HCT116 (cell line): ENCODE measurements around the gene DLG2. TPM values are rescaled to one million over a fixed set of nuclear protein-coding genes. Genes with fewer than 3 reads are reported as not detected.

Source experiments
- ATAC-seq: fragments of 200-7000 bp; cut with Tn5 transposase; 2 replicates; pipeline ENCODE4 v1.9.1; 2020; ENCODE audit warnings: mild to moderate bottlenecking, moderate library complexity
- BruUV-seq: library from RNA; stranded (reverse); fragments of 400-500 nt; replicated peaks from 2 replicates; lab custom pipeline; 2021; lab: Mats Ljungman, UMichigan
- CTCF ChIA-PET: fragments of 300-600 bp; sonication (Branson Sonifier 250); formaldehyde crosslinking; loops from one replicate; lab custom pipeline; 2021; ENCODE audit warnings: antibody characterized with exemption; lab: Charles Lee
- POLR2A ChIA-PET: fragments of 300-600, 350-600 bp; sonication (Branson Sonifier 250); formaldehyde crosslinking; loops from one replicate; lab custom pipeline; 2021; ENCODE audit warnings: antibody characterized with exemption; lab: Charles Lee
- RAD21 ChIA-PET, 2 experiments: fragments of 300-600 bp; sonication (Branson Sonifier 250); formaldehyde crosslinking; loops; one replicate each; lab custom pipeline; 2023; ENCODE audit warnings: low total read pairs in 2 of 2; ENCODE audit not compliant: uncharacterized antibody in 2 of 2, unreplicated experiment in 2 of 2, low non-redundant PET in 1 of 2; lab: Charles Lee
- DNase-seq: peaks from one replicate; pipeline ENCODE4 v3.0.0-alpha.2; 2010; ENCODE audit warnings: low read depth, low spot score
- H2AFZ ChIP-seq: fragments of 200-600 bp; shearing (Covaris generic), sonication (generic); 2 replicates; pipeline ENCODE4 v1.6.1; 2017; ENCODE audit warnings: low read depth, mixed run types, mixed read lengths, antibody characterized with exemption, low read length; ENCODE audit not compliant: poor library complexity, severe bottlenecking
- H3K27ac ChIP-seq: 2 replicates; pipeline ENCODE4 v1.5.1; 2012; ENCODE audit warnings: low read depth, low read length
- H3K27me3 ChIP-seq: fragments of 200-600 bp; sonication (generic); 2 replicates; pipeline ENCODE4 v1.6.1; 2016; ENCODE audit warnings: mixed run types, low read length, mixed read lengths; ENCODE audit not compliant: insufficient read depth
- H3K36me3 ChIP-seq, 2 experiments: fragments of 200-500 bp in 1 of 2; fragments of 200-600 bp in 1 of 2; sonication (Bioruptor generic) in 1 of 2; sonication (generic) in 1 of 2; 2 replicates each; pipeline versions ENCODE4 v1.5.1 to v1.6.1; 2014 to 2016; ENCODE audit warnings: low read length in 2 of 2, inconsistent platforms in 1 of 2, mixed read lengths in 1 of 2, mixed run types in 1 of 2; ENCODE audit not compliant: insufficient read depth in 2 of 2, control insufficient read depth in 1 of 2
- H3K4me1 ChIP-seq, 2 experiments: fragments of 200-600 bp in 1 of 2; sonication (generic) in 1 of 2; 2 replicates each; pipeline versions ENCODE4 v1.5.1 to v1.6.1; 2012 to 2017; ENCODE audit warnings: low read length in 2 of 2, inconsistent platforms in 1 of 2, mild to moderate bottlenecking in 1 of 2, mixed read lengths in 1 of 2, mixed run types in 1 of 2, moderate library complexity in 1 of 2; ENCODE audit not compliant: insufficient read depth in 2 of 2, control insufficient read depth in 1 of 2
- H3K4me2 ChIP-seq: fragments of 200-600 bp; sonication (generic); 2 replicates; pipeline ENCODE4 v1.6.1; 2017; ENCODE audit warnings: mixed run types, low read length, mixed read lengths
- H3K4me3 ChIP-seq, 2 experiments: fragments of 200-600 bp in 1 of 2; sonication (generic) in 1 of 2; replicated peaks in 1 of 2; 2 replicates each; pipeline ENCODE4 v1.5.1; 2011 to 2016; ENCODE audit warnings: low read length in 2 of 2, control low read depth in 1 of 2, low read depth in 1 of 2, mild to moderate bottlenecking in 1 of 2, mixed read lengths in 1 of 2, mixed run types in 1 of 2
- H3K79me2 ChIP-seq: fragments of 200-600 bp; sonication (generic); 2 replicates; pipeline ENCODE4 v1.6.1; 2017; ENCODE audit warnings: mild to moderate bottlenecking, mixed run types, low read length, moderate library complexity, mixed read lengths; ENCODE audit not compliant: insufficient read depth
- H3K9ac ChIP-seq: fragments of 200-600 bp; sonication (generic); 2 replicates; pipeline ENCODE4 v1.6.1; 2016; ENCODE audit warnings: low read length, mixed read lengths
- H3K9me2 ChIP-seq: fragments of 200-600 bp; sonication (generic), shearing (Covaris generic); 2 replicates; pipeline ENCODE4 v1.6.1; 2017; ENCODE audit warnings: mixed run types, mild to moderate bottlenecking, moderate library complexity; ENCODE audit not compliant: insufficient read depth
- H3K9me3 ChIP-seq, 2 experiments: fragments of 200-500 bp in 1 of 2; fragments of 200-600 bp in 1 of 2; sonication (Bioruptor generic) in 1 of 2; sonication (generic) in 1 of 2; 2 replicates each; pipeline ENCODE4 v1.6.1; 2014 to 2017; ENCODE audit warnings: low read length in 2 of 2, mixed read lengths in 2 of 2, inconsistent platforms in 1 of 2, low read depth in 1 of 2, mild to moderate bottlenecking in 1 of 2, mixed run types in 1 of 2, moderate library complexity in 1 of 2; ENCODE audit not compliant: control insufficient read depth in 1 of 2, insufficient read depth in 1 of 2
- H4K20me1 ChIP-seq: fragments of 200-600 bp; sonication (generic), shearing (Covaris generic); 2 replicates; pipeline ENCODE4 v1.6.1; 2017; ENCODE audit warnings: mixed run types, mild to moderate bottlenecking, moderate library complexity; ENCODE audit not compliant: insufficient read depth
- ATF3 ChIP-seq: IDR thresholded peaks from 2 replicates; pipeline ENCODE4 v1.6.1; 2012
- CBX3 ChIP-seq: IDR thresholded peaks from 2 replicates; pipeline ENCODE4 v1.6.1; 2012; ENCODE audit warnings: low read depth
- CEBPB ChIP-seq: IDR thresholded peaks from 2 replicates; pipeline ENCODE4 v1.6.1; 2012; ENCODE audit warnings: low read depth
- EGR1 ChIP-seq: IDR thresholded peaks from 2 replicates; pipeline ENCODE4 v1.6.1; 2012; ENCODE audit warnings: low read depth
- ELF1 ChIP-seq: IDR thresholded peaks from 2 replicates; pipeline ENCODE4 v1.6.1; 2012; ENCODE audit warnings: low read depth, borderline replicate concordance
- EZH2 ChIP-seq: fragments of 200-600 bp; sonication (generic); IDR thresholded peaks from 2 replicates; pipeline ENCODE4 v1.6.1; 2017; ENCODE audit warnings: antibody characterized with exemption, mixed run types
- EZH2phosphoT487 ChIP-seq: fragments of 200-600 bp; IDR thresholded peaks from 2 replicates; pipeline ENCODE4 v1.6.1; 2018; ENCODE audit warnings: antibody characterized with exemption, borderline replicate concordance
- FOSL1 ChIP-seq: IDR thresholded peaks from 2 replicates; pipeline ENCODE4 v1.6.1; 2012; ENCODE audit warnings: low read depth
- POLR2AphosphoS5 ChIP-seq: IDR thresholded peaks from 2 replicates; pipeline ENCODE4 v1.6.1; 2011; ENCODE audit warnings: mild to moderate bottlenecking, low read depth, low read length, moderate library complexity
- REST ChIP-seq: IDR thresholded peaks from 2 replicates; pipeline ENCODE4 v1.6.1; 2012; ENCODE audit warnings: low read depth
- SIN3A ChIP-seq: IDR thresholded peaks from 2 replicates; pipeline ENCODE4 v1.6.1; 2012; ENCODE audit warnings: low read depth
- SP1 ChIP-seq: IDR thresholded peaks from 2 replicates; pipeline ENCODE4 v1.6.1; 2012; ENCODE audit warnings: low read depth
- SRF ChIP-seq: IDR thresholded peaks from 2 replicates; pipeline ENCODE4 v1.6.1; 2012; ENCODE audit warnings: low read depth
- TCF7L2 ChIP-seq: IDR thresholded peaks from 2 replicates; pipeline ENCODE4 v1.7.0; 2011; ENCODE audit warnings: borderline replicate concordance, inconsistent platforms; ENCODE audit not compliant: insufficient read depth, insufficient read length; ENCODE audit errors: extremely low read depth
- ZBTB33 ChIP-seq: IDR thresholded peaks from 2 replicates; pipeline ENCODE4 v1.6.1; 2011; ENCODE audit warnings: mild to moderate bottlenecking, low read length, moderate library complexity; ENCODE audit not compliant: insufficient replicate concordance; ENCODE audit errors: extremely low read depth
- ZFX ChIP-seq: fragments of 450-650 bp; IDR thresholded peaks from 2 replicates; pipeline ENCODE4 v1.6.1; 2017
- intact Hi-C: fragments of 100-400 bp; cut with micrococcal nuclease; formaldehyde crosslinking; loops from 2 replicates; pipeline ENCODE4 v1.10.0; 2022
- total RNA-seq: library from RNA; stranded (reverse); gene quantifications from one replicate; pipeline ENCODE4 v1.2.1, GENCODE V29; 2021; ENCODE audit not compliant: unreplicated experiment
- TF ChIP-seq, protein P1 (sequence below), 3 experiments: fragments of 200-600 bp in 1 of 3; sonication (generic) in 1 of 3; IDR thresholded peaks in 2 of 3; conservative IDR thresholded peaks in 1 of 3; 2 replicates each; pipeline ENCODE4 v1.5.1; 2012 to 2017; ENCODE audit warnings: low read depth in 2 of 3, low read length in 2 of 3, antibody characterized with exemption in 1 of 3, borderline replicate concordance in 1 of 3, control low read depth in 1 of 3, mild to moderate bottlenecking in 1 of 3, mixed read lengths in 1 of 3, mixed run types in 1 of 3, moderate library complexity in 1 of 3; ENCODE audit not compliant: insufficient read depth in 1 of 3

Gene DLG2
- total RNA-seq, 1 experiment from 2014 or later, result 2.4 TPM

DNA sequence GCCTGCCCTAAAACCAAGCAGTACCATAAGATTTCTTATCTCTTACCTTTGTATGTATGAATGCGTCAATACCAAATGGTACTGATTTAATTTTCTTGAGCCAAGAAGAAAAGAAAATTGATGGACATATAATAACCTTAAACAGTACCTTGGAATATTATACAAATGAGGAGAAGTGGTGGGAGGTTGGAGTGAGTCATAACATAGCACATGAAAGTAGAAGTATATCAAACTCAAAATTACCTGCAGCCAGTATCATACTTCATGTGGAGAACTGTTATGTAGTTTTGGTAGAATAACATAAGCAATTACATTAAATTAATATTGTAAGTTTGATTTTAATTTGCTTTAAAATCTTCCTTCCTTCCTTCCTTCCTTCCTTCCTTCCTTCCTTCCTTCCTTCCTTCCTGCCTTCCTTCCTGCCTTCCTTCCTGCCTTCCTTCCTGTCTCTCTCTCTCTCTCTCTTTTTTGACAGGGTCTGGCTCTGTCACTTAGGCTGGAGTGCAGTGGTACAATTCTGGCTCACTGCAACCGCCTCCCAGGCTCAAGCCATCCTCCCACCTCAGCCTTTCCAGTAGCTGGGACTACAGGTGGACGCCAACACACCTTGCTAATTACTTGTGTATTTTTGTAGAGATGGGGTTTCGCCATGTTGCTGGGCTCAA, 1880.1 kb downstream of the DLG2 start (continued):
- TF ChIP-seq ZFX, result no peak
- no peak for TF ChIP-seq FOSL1
- no peak for TF ChIP-seq ZBTB33

- H3K79me2 ChIP-seq, result no peaks in the 10 kb centered on the region
- H2AFZ ChIP-seq, result no peak overlapping the region
- no peaks in the 10 kb centered on the region for H3K9me2 ChIP-seq
- H3K9ac ChIP-seq, result no peak overlapping the region
- no TSS peak for BruUV-seq
- ChIA-PET POLR2A (no interaction called here), RAD21 (no interaction called here), CTCF (no interaction called here)
- TF ChIP-seq SRF, result no peak
- no peak for TF ChIP-seq CBX3
- no peak for TF ChIP-seq ATF3
- no peak for TF ChIP-seq TCF7L2
- TF ChIP-seq CEBPB, result no peak
- TF ChIP-seq, protein P1, sequence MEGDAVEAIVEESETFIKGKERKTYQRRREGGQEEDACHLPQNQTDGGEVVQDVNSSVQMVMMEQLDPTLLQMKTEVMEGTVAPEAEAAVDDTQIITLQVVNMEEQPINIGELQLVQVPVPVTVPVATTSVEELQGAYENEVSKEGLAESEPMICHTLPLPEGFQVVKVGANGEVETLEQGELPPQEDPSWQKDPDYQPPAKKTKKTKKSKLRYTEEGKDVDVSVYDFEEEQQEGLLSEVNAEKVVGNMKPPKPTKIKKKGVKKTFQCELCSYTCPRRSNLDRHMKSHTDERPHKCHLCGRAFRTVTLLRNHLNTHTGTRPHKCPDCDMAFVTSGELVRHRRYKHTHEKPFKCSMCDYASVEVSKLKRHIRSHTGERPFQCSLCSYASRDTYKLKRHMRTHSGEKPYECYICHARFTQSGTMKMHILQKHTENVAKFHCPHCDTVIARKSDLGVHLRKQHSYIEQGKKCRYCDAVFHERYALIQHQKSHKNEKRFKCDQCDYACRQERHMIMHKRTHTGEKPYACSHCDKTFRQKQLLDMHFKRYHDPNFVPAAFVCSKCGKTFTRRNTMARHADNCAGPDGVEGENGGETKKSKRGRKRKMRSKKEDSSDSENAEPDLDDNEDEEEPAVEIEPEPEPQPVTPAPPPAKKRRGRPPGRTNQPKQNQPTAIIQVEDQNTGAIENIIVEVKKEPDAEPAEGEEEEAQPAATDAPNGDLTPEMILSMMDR (IDR thresholded peaks at IDR 0.05 in 2 of 3, conservative IDR thresholded peaks at IDR 0.05 in 1 of 3; ENCODE audit: borderline replicate concordance in 1 of 3, insufficient read depth in 1 of 3, low read depth in 2 of 3, low read length in 2 of 3), result no peak
- no peak for TF ChIP-seq POLR2AphosphoS5
- no peak for TF ChIP-seq FOSL1
- no peak for TF ChIP-seq REST
- no peak for TF ChIP-seq EZH2
- no peak for TF ChIP-seq EZH2phosphoT487
- TF ChIP-seq ZFX, result no peak
- TF ChIP-seq ELF1, result no peak
- no peak for TF ChIP-seq SIN3A
- TF ChIP-seq EGR1, result no peak
- no peak for TF ChIP-seq SP1
- no peak overlapping the region for H3K4me3 ChIP-seq
- intact Hi-C loops, result no loop called here
- H3K27me3 ChIP-seq, result peaks cover 8% of the 10 kb centered on the region; the same call in 1 of the 2 replicates
- no peak overlapping the region for H3K27ac ChIP-seq
- no peaks in the 10 kb centered on the region for H4K20me1 ChIP-seq
- H3K9me3 ChIP-seq, result no peaks in the 10 kb centered on the region
- no peak for ATAC-seq
- no peak for DNase-seq
- H3K4me1 ChIP-seq, result no peaks in the 10 kb centered on the region
- H3K4me2 ChIP-seq, result no peak overlapping the region
- no peaks in the 10 kb centered on the region for H3K36me3 ChIP-seq
Measured at GRCh38 chr11:83744620-83745192, 1882.4 kb downstream of the DLG2 start.
